Measurements from ENCODE around the gene HDAC1. TPM values are rescaled to one million over a fixed set of nuclear protein-coding genes. Genes with fewer than 3 reads are reported as not detected.
A peak's percentile ranks its signal among the peaks of the same experiment; 100 is the strongest.
"Not testable (repeated sequence)": the region's sequence is repeated elsewhere in the genome, so short reads cannot be mapped to it uniquely, and the experiment has no call there.

Gene HDAC1
- total RNA-seq, 1 donor from 2014 or later: 68.9 TPM

DNA sequence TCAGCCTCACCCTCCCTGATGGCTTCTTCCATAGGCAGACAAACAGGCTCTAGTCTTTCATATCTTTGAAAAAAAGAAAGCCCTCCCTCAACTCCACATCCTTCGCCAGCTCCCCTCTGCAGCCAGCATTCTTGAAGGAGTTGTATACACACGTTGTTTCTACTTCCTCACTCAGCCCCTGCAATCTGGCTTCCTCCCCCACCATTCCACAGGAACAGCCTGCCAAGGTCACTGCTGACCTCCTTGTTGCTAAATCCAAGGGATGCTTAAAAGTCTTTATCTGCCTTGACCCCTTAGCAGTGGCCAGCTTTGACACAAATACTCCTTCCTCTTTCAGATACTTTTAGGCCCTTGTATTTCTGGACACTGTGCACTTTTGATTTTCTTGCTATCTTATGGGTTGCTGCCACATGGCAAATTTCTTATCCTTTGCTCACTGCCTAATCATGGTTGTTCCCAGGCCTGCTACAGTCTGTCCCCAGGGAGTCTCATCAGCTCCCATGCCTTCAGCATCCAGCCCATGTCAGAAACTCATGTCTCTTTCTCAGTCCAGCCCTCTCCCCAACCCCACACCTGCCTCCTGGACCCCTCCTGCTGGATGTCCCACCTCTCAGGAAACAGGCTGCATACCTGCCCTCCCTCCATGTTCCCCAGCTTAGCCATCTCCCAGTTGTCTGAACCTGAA is 62.1 kb downstream of the HDAC1 start:
- H3K27ac ChIP-seq: no peak overlapping the region
- no peaks in the 10 kb centered on the region for H3K36me3 ChIP-seq
- DNase-seq: no peak
- H3K4me3 ChIP-seq: no peak overlapping the region
- H3K9me3 ChIP-seq: no peaks in the 10 kb centered on the region
- H3K27me3 ChIP-seq (ENCODE audit: low read depth): no peaks in the 10 kb centered on the region
- intact Hi-C loops (cut with DNase I): no loop called here
- no peak for ATAC-seq
- H3K4me1 ChIP-seq: peaks cover 41% of the 10 kb centered on the region
- no peak for TF ChIP-seq CTCF (IDR thresholded peaks at IDR 0.05)

DNA sequence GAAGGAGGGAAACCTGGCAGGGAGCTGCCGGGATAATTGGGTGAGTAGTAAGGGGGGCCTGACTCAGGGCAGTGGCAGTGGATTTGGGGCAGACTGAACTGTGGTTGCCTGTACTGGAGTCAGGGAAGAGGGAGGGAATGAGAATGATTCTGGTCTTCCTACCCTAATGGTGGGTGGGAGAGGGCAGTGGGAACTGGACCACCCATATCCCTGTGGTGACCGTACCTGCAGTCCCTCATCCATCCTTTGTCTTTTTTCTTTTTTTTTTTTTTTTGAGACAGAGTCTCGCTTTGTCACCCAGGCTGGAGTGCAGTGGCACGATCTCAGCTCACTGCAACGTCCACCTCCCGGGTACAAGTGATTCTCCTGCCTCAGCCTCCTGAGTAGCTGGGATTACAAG is 63.9 kb downstream of the HDAC1 start:
- DNase-seq; H3K27me3 ChIP-seq (ENCODE audit: low read depth); H3K36me3 ChIP-seq; H3K9me3 ChIP-seq; ATAC-seq; H3K4me3 ChIP-seq; H3K27ac ChIP-seq; intact Hi-C loops (cut with DNase I): not testable (repeated sequence)
- H3K4me1 ChIP-seq: peaks cover 23% of the 10 kb centered on the region

- DNase-seq: no peak
- peaks cover 24% of the 10 kb centered on the region for H3K4me1 ChIP-seq
- no peak overlapping the region for H3K27ac ChIP-seq
- H3K9me3 ChIP-seq: no peaks in the 10 kb centered on the region
- intact Hi-C loops (cut with DNase I): no loop called here
- TF ChIP-seq CTCF (IDR thresholded peaks at IDR 0.05): no peak
- no peaks in the 10 kb centered on the region for H3K27me3 ChIP-seq (ENCODE audit: low read depth)
- H3K4me3 ChIP-seq: no peak overlapping the region
- no peak for ATAC-seq
- no peaks in the 10 kb centered on the region for H3K36me3 ChIP-seq
Measured at GRCh38 chr1:32356478-32356877, 64.6 kb downstream of the HDAC1 start.

- H3K36me3 ChIP-seq: no peaks in the 10 kb centered on the region
- ATAC-seq: no peak
- no peak overlapping the region for H3K4me3 ChIP-seq
- no peak for DNase-seq
- peaks cover 27% of the 10 kb centered on the region for H3K4me1 ChIP-seq
- TF ChIP-seq CTCF (IDR thresholded peaks at IDR 0.05): no peak
- no peaks in the 10 kb centered on the region for H3K27me3 ChIP-seq (ENCODE audit: low read depth)
- no peaks in the 10 kb centered on the region for H3K9me3 ChIP-seq
- H3K27ac ChIP-seq: no peak overlapping the region
- intact Hi-C loops (cut with DNase I): no loop called here
Measured at GRCh38 chr1:32357614-32358013, 65.7 kb downstream of the HDAC1 start.

DNA sequence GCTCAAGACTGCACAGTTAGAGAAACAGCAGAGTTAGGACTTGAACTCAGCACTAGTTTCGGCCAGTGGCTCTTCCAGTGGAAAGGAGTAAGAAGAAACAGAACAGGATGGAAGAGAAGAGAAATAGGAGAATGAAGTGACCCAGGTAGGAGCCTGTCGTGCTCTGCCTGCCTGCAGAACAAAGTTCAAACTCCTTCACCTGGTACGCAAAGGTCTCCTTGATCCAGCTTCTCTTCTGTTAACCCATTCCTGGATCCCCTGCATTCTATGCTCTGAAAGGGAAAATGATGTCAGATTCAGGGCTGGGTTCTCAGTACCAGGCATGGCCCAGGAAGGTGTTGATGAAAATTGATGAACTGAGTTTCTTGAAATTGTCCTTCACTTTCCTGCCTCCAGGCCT is 66.6 kb downstream of the HDAC1 start:
- no peak for ATAC-seq
- intact Hi-C loops (cut with DNase I): no loop called here
- H3K4me1 ChIP-seq: peaks cover 20% of the 10 kb centered on the region
- peaks cover 2% of the 10 kb centered on the region for H3K36me3 ChIP-seq
- no peak overlapping the region for H3K4me3 ChIP-seq
- no peaks in the 10 kb centered on the region for H3K27me3 ChIP-seq (ENCODE audit: low read depth)
- no peak for DNase-seq
- H3K9me3 ChIP-seq: no peaks in the 10 kb centered on the region
- no peak for TF ChIP-seq CTCF (IDR thresholded peaks at IDR 0.05)
- H3K27ac ChIP-seq: no peak overlapping the region

GRCh38 chr1:32361308-32361673 is 69.4 kb downstream of the HDAC1 start:
- H3K4me1 ChIP-seq: peaks cover 15% of the 10 kb centered on the region
- peak overlapping the region; percentile 44 for H3K4me3 ChIP-seq
- H3K27ac ChIP-seq: no peak overlapping the region
- no peaks in the 10 kb centered on the region for H3K27me3 ChIP-seq (ENCODE audit: low read depth)
- H3K36me3 ChIP-seq: peaks cover 24% of the 10 kb centered on the region
- no peaks in the 10 kb centered on the region for H3K9me3 ChIP-seq
- no peak for TF ChIP-seq CTCF (IDR thresholded peaks at IDR 0.05)
- DNase-seq: no peak
- ATAC-seq: peak in 1 of 2 donors; percentile 23
- intact Hi-C loops (cut with DNase I): no loop called here

All from lower lobe of right lung (tissue), 2 donors.